K562 (cell line): ENCODE measurements around the gene DLGAP1. TPM values are rescaled to one million over a fixed set of nuclear protein-coding genes. Genes with fewer than 3 reads are reported as not detected.

Experiments used
- ATAC-seq: fragments of 200-7000 bp; cut with Tn5 transposase; 3 replicates; pipeline ENCODE4 v1.9.1; 2020; ENCODE audit warnings: moderate library complexity
- BruUV-seq: library from RNA; stranded (reverse); fragments of 400-500 nt; replicated peaks from 2 replicates; lab custom pipeline; 2021; lab: Mats Ljungman, UMichigan
- CTCF ChIA-PET: fragments of 300-600 bp; formaldehyde crosslinking; extraction: SDS; loops from one replicate; lab custom pipeline; 2021; ENCODE audit warnings: low intra/inter-chr PET ratio; lab: Yijun Ruan, JAX
- POLR2A ChIA-PET: fragments of 300-600, 350-650 bp; sonication (Branson Sonifier 250); formaldehyde crosslinking; extraction: SDS; loops from one replicate; lab custom pipeline; 2021; ENCODE audit warnings: antibody characterized with exemption, inconsistent platforms; lab: Yijun Ruan, JAX
- DNase-seq, 4 experiments: peaks; one replicate each; pipeline versions ENCODE4 v3.0.0 to v3.0.0-alpha.2; 2011 to 2018; ENCODE audit warnings: low spot score in 3 of 4, mixed read lengths in 3 of 4; ENCODE audit errors: extremely low read depth in 1 of 4
- FAIRE-seq: peaks from 2 replicates; lab custom pipeline; 2011; peaks lifted over from hg19 to GRCh38; lab: Jason Lieb, UNC
- H2AFZ ChIP-seq: 2 replicates; pipeline ENCODE4 v1.6.0; 2011; ENCODE audit warnings: low read depth, low read length, control low read depth, inconsistent platforms
- H3K27ac ChIP-seq: fragments of 200-600 bp; 3 replicates; pipeline ENCODE4 v1.8.0; 2011; ENCODE audit warnings: low read depth, mild to moderate bottlenecking, control low read depth, inconsistent platforms, low read length, moderate library complexity, mixed read lengths; ENCODE audit errors: extremely low read depth
- H3K27me3 ChIP-seq, 2 experiments: fragments of 300-600 bp in 1 of 2; 2 replicates in 1 of 2; 3 replicates in 1 of 2; pipeline versions ENCODE4 v1.6.0 to v1.8.0; 2011; ENCODE audit warnings: inconsistent platforms in 2 of 2, low read length in 2 of 2, mild to moderate bottlenecking in 1 of 2, mixed read lengths in 1 of 2, moderate library complexity in 1 of 2; ENCODE audit not compliant: control insufficient read depth in 2 of 2, insufficient read depth in 2 of 2
- H3K36me3 ChIP-seq: fragments of 300-600 bp; 3 replicates; pipeline ENCODE4 v1.8.0; 2011; ENCODE audit warnings: mild to moderate bottlenecking, low read length, inconsistent platforms; ENCODE audit not compliant: control insufficient read depth, insufficient read depth
- H3K4me1 ChIP-seq, 2 experiments: fragments of 200-600 bp in 1 of 2; replicated peaks in 1 of 2; 2 replicates in 1 of 2; 3 replicates in 1 of 2; pipeline versions ENCODE4 v1.5.1 to v1.8.0; 2011; ENCODE audit warnings: inconsistent platforms in 2 of 2, low read length in 2 of 2, mild to moderate bottlenecking in 1 of 2, mixed read lengths in 1 of 2, moderate library complexity in 1 of 2; ENCODE audit not compliant: control insufficient read depth in 2 of 2, insufficient read depth in 2 of 2
- H3K4me2 ChIP-seq: 2 replicates; pipeline ENCODE4 v1.6.1; 2011; ENCODE audit warnings: low read length, control low read depth, inconsistent platforms, mixed read lengths; ENCODE audit not compliant: insufficient read depth
- H3K4me3 ChIP-seq: fragments of 200-600 bp; sonication (generic), shearing (Covaris generic); 2 replicates; pipeline ENCODE4 v1.5.1; 2016; ENCODE audit warnings: control low read depth, inconsistent platforms
- H3K79me2 ChIP-seq: fragments of 200-600 bp; 3 replicates; pipeline ENCODE4 v1.8.0; 2011; ENCODE audit warnings: low read length, inconsistent platforms; ENCODE audit not compliant: control insufficient read depth, insufficient read depth
- H3K9ac ChIP-seq, 2 experiments: 2 replicates each; pipeline versions ENCODE4 v1.6.0 to v1.6.1; 2011; ENCODE audit warnings: low read depth in 2 of 2, low read length in 2 of 2, control low read depth in 1 of 2, inconsistent platforms in 1 of 2, mild to moderate bottlenecking in 1 of 2, mixed read lengths in 1 of 2; ENCODE audit not compliant: insufficient read depth in 1 of 2
- H3K9me1 ChIP-seq: one replicate; pipeline ENCODE4 v1.6.0; 2011; ENCODE audit warnings: inconsistent platforms, mild to moderate bottlenecking, low read length, moderate library complexity; ENCODE audit not compliant: control insufficient read depth, insufficient read depth
- H3K9me3 ChIP-seq: replicated peaks from 2 replicates; pipeline ENCODE4 v1.5.1; 2011; ENCODE audit warnings: low read depth, low read length, inconsistent platforms; ENCODE audit not compliant: control insufficient read depth, insufficient read depth
- H4K20me1 ChIP-seq: replicated peaks from 2 replicates; pipeline ENCODE4 v1.6.1; 2011; ENCODE audit warnings: low read length, inconsistent platforms, mixed read lengths; ENCODE audit not compliant: control insufficient read depth, insufficient read depth
- EGR1 ChIP-seq: fragments of 450-650 bp; conservative IDR thresholded peaks from 2 replicates; pipeline ENCODE4 v1.6.1; 2017; ENCODE audit warnings: mild to moderate bottlenecking
- FOXK2 ChIP-seq, 2 experiments: fragments of 450-650 bp; IDR thresholded peaks in 1 of 2; conservative IDR thresholded peaks in 1 of 2; 2 replicates each; pipeline ENCODE4 v1.6.1; 2016; ENCODE audit warnings: low read depth in 2 of 2, mild to moderate bottlenecking in 1 of 2
- IRF2 ChIP-seq: sonication (generic); formaldehyde crosslinking; IDR thresholded peaks from 2 replicates; pipeline ENCODE4 v1.8.1; 2022; ENCODE audit warnings: mild to moderate bottlenecking, missing genetic modification reagents
- LARP7 ChIP-seq: fragments of 450-650 bp; IDR thresholded peaks from 2 replicates; pipeline ENCODE4 v1.6.1; 2016
- NFIC ChIP-seq: fragments of 450-650 bp; IDR thresholded peaks from 2 replicates; pipeline ENCODE4 v1.6.1; 2017; ENCODE audit warnings: mild to moderate bottlenecking, inconsistent platforms
- RBM17 ChIP-seq: fragments of 200-400 bp; formaldehyde crosslinking; IDR thresholded peaks from 2 replicates; pipeline ENCODE4 v1.6.1; 2017; ENCODE audit warnings: low read depth, mild to moderate bottlenecking, low read length, borderline replicate concordance
- RBM22 ChIP-seq: fragments of 200-400 bp; formaldehyde crosslinking; IDR thresholded peaks from 2 replicates; pipeline ENCODE4 v1.6.1; 2018; ENCODE audit warnings: low read length, low read depth; ENCODE audit not compliant: poor library complexity, severe bottlenecking
- SMARCC2 ChIP-seq: fragments of 450-650 bp; IDR thresholded peaks from 2 replicates; pipeline ENCODE4 v1.6.1; 2017; ENCODE audit warnings: antibody characterized with exemption, moderate library complexity, mild to moderate bottlenecking, low read depth
- SRSF3 ChIP-seq: fragments of 200-400 bp; formaldehyde crosslinking; IDR thresholded peaks from 2 replicates; pipeline ENCODE4 v1.6.1; 2016; ENCODE audit warnings: mild to moderate bottlenecking, low read length, moderate library complexity; ENCODE audit not compliant: insufficient read depth
- SRSF9 ChIP-seq: fragments of 200-400 bp; formaldehyde crosslinking; IDR thresholded peaks from 2 replicates; pipeline ENCODE4 v1.6.1; 2017; ENCODE audit warnings: low read depth, low read length, borderline replicate concordance
- WGBS: fragments of 100-300 bp; shearing (Covaris generic); methylation state at CpG from one replicate; pipeline ENCODE4 v1.1.6; 2016; ENCODE audit warnings: low coverage, mixed read lengths; ENCODE audit not compliant: insufficient coverage; ENCODE audit errors: missing lambda C conversion rate; 5-methylcytosine and 5-hydroxymethylcytosine counted together
- in situ Hi-C: fragments of 300-500 bp; cut with MboI; formaldehyde crosslinking; loops from 4 replicates; pipeline ENCODE4 v1.15.0; 2018; ENCODE audit warnings: inconsistent platforms, mixed read lengths
- intact Hi-C: fragments of 100-400 bp; cut with micrococcal nuclease; formaldehyde crosslinking; loops from 2 replicates; pipeline ENCODE4 v1.14.2; 2022
- polyA plus RNA-seq, 8 experiments: library from polyadenylated mRNA; depleted of rRNA in 4 of 8; stranded (reverse) in 5 of 8; unstranded in 3 of 8; fragments of >200 nt; fragmentation: Nextera tagmentation in 2 of 8; fragmentation: Illumina TruSeq in 1 of 8; extraction: Ambion mirVana in 2 of 8; extraction: Trizol in 1 of 8; gene quantifications; 2 replicates each; pipeline versions ENCODE4 v1.2.1 to v1.2.3, GENCODE V29; 2011 to 2014; ENCODE audit warnings: inconsistent platforms in 1 of 8, missing spikeins in 1 of 8
- total RNA-seq, 7 experiments: library from RNA; depleted of rRNA in 6 of 7; stranded (reverse); fragments of >200 nt in 6 of 7; fragmentation: Illumina TruSeq in 2 of 7; extraction: Trizol in 2 of 7; gene quantifications; 2 replicates each; pipeline versions ENCODE4 v1.2.1 to v1.2.3, GENCODE V29; 2011 to 2021; ENCODE audit warnings: low replicate concordance in 1 of 7
- TF ChIP-seq, protein P1 (sequence below): fragments of 250-450 bp; sonication (Bioruptor Pico); IDR thresholded peaks from 2 replicates; pipeline ENCODE4 v1.8.0; 2022; ENCODE audit warnings: inconsistent platforms

Gene DLGAP1
- total and polyA plus RNA-seq, 9 of the 15 experiments (the other 6 are each of a cell fraction or from before 2014, with no cell fraction given): 0.04 to 0.22 (median 0.08) TPM

GRCh38 chr18:3960142-3960541 is 495.0 kb downstream of the DLGAP1 start:
- POLR2A ChIA-PET: interaction anchor here (1.2 kb wide), 1 partner anchor 17 kb away, joined by 3 read pairs; no protein-coding TSS in a partner anchor

More at GRCh38 chr18:3960142-3960541, 495.0 kb downstream of the DLGAP1 start:
- H4K20me1 ChIP-seq: no peaks in the 10 kb centered on the region
- FAIRE-seq (no peak), ATAC-seq (no peak; the same call in 2 of the 3 replicates), DNase-seq (no peak)
- no peaks in the 10 kb centered on the region for H3K79me2 ChIP-seq
- TF ChIP-seq SRSF3: no peak
- TF ChIP-seq, protein P1, sequence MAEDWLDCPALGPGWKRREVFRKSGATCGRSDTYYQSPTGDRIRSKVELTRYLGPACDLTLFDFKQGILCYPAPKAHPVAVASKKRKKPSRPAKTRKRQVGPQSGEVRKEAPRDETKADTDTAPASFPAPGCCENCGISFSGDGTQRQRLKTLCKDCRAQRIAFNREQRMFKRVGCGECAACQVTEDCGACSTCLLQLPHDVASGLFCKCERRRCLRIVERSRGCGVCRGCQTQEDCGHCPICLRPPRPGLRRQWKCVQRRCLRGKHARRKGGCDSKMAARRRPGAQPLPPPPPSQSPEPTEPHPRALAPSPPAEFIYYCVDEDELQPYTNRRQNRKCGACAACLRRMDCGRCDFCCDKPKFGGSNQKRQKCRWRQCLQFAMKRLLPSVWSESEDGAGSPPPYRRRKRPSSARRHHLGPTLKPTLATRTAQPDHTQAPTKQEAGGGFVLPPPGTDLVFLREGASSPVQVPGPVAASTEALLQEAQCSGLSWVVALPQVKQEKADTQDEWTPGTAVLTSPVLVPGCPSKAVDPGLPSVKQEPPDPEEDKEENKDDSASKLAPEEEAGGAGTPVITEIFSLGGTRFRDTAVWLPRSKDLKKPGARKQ (CRISPR knock-in tag): no peak
- no peak for TF ChIP-seq EGR1
- TF ChIP-seq SMARCC2: no peak
- TF ChIP-seq RBM17: no peak
- TF ChIP-seq NFIC: no peak
- TF ChIP-seq LARP7: no peak
- no peak for TF ChIP-seq IRF2
- no peak for TF ChIP-seq SRSF9
- no peak for TF ChIP-seq RBM22
- TF ChIP-seq FOXK2 (conservative IDR thresholded peaks at IDR 0.05 in 1 of 2, IDR thresholded peaks at IDR 0.05 in 1 of 2; ENCODE audit: low read depth in 2 of 2): no peak
- H3K27ac ChIP-seq: no peak overlapping the region
- H3K4me3 ChIP-seq: no peak overlapping the region
- H3K4me2 ChIP-seq: no peak overlapping the region
- H3K9me3 ChIP-seq: no peaks in the 10 kb centered on the region
- no peak overlapping the region for H2AFZ ChIP-seq
- WGBS: 0% methylated on average over 4 of the region's 4 CpGs
- no peaks in the 10 kb centered on the region for H3K36me3 ChIP-seq
- H3K27me3 ChIP-seq: peaks cover 0 to 6% of the 10 kb centered on the region in 2 experiments; a peak in 1 of 5 replicates
- no TSS peak for BruUV-seq
- no peaks in the 10 kb centered on the region for H3K4me1 ChIP-seq
- no peak overlapping the region for H3K9ac ChIP-seq
- intact Hi-C loops (no loop called here), in situ Hi-C loops (no loop called here)
- no peaks in the 10 kb centered on the region for H3K9me1 ChIP-seq
- CTCF ChIA-PET: no interaction called here
